WTC11 (cell line): ENCODE measurements around the gene ERMP1. TPM values are rescaled to one million over a fixed set of nuclear protein-coding genes. Genes with fewer than 3 reads are reported as not detected.

Experiments used
- ATAC-seq: fragments of 200-7000 bp; cut with Tn5 transposase; 2 replicates; pipeline ENCODE4 v1.10.0; 2021; ENCODE audit warnings: mild to moderate bottlenecking, moderate library complexity
- CTCF ChIA-PET: fragments of 300-600 bp; sonication (Branson Sonifier 250); formaldehyde crosslinking; loops from one replicate; lab custom pipeline; 2021; ENCODE audit warnings: antibody characterized with exemption; lab: Charles Lee
- POLR2A ChIA-PET: fragments of 350-600 bp; sonication (Branson Sonifier 250); formaldehyde crosslinking; loops from one replicate; lab custom pipeline; 2021; ENCODE audit warnings: antibody characterized with exemption; lab: Charles Lee
- DNase-seq: peaks from one replicate; pipeline ENCODE4 v3.0.0; 2021; ENCODE audit warnings: low spot score
- H3K27ac Mint-ChIP-seq: 2 replicates; pipeline ENCODE4 v1.8.0; 2021; ENCODE audit warnings: mixed read lengths
- H3K27me3 Mint-ChIP-seq: 2 replicates; pipeline ENCODE4 v1.8.0; 2021; ENCODE audit warnings: low read depth, mild to moderate bottlenecking, moderate library complexity, mixed read lengths
- H3K36me3 Mint-ChIP-seq: 2 replicates; pipeline ENCODE4 v1.8.0; 2021; ENCODE audit warnings: mixed read lengths
- H3K4me1 Mint-ChIP-seq: 2 replicates; pipeline ENCODE4 v1.8.0; 2022; ENCODE audit warnings: mixed read lengths
- H3K4me3 Mint-ChIP-seq: 2 replicates; pipeline ENCODE4 v1.8.0; 2021; ENCODE audit warnings: mild to moderate bottlenecking, moderate library complexity, mixed read lengths
- H3K9me3 Mint-ChIP-seq: 2 replicates; pipeline ENCODE4 v1.8.0; 2021; ENCODE audit warnings: mixed read lengths
- ARID4B ChIP-seq: sonication (generic); formaldehyde crosslinking; IDR thresholded peaks from 2 replicates; pipeline ENCODE4 v1.8.0; 2023; ENCODE audit warnings: missing genetic modification reagents, mild to moderate bottlenecking, borderline replicate concordance
- ATF2 ChIP-seq: sonication (generic); formaldehyde crosslinking; IDR thresholded peaks from 2 replicates; pipeline ENCODE4 v1.8.1; 2022; ENCODE audit warnings: low read depth, missing genetic modification reagents, borderline replicate concordance
- ATF3 ChIP-seq: sonication (generic); formaldehyde crosslinking; conservative IDR thresholded peaks from 2 replicates; pipeline ENCODE4 v1.8.1; 2022; ENCODE audit warnings: mild to moderate bottlenecking, missing genetic modification reagents
- CBFB ChIP-seq: sonication (generic); formaldehyde crosslinking; IDR thresholded peaks from 2 replicates; pipeline ENCODE4 v1.8.1; 2022; ENCODE audit warnings: mild to moderate bottlenecking, low read depth, missing genetic modification reagents
- CREM ChIP-seq: sonication (generic); formaldehyde crosslinking; IDR thresholded peaks from 2 replicates; pipeline ENCODE4 v1.8.1; 2022; ENCODE audit warnings: mild to moderate bottlenecking, missing genetic modification reagents, moderate library complexity
- FOXP1 ChIP-seq: sonication (generic); formaldehyde crosslinking; IDR thresholded peaks from 2 replicates; pipeline ENCODE4 v1.8.0; 2022; ENCODE audit warnings: missing genetic modification reagents, mild to moderate bottlenecking, moderate library complexity, borderline replicate concordance
- GTF2I ChIP-seq: fragments of 250-450 bp; sonication (Bioruptor Pico); conservative IDR thresholded peaks from 2 replicates; pipeline ENCODE4 v1.4.0; 2021; ENCODE audit warnings: mild to moderate bottlenecking
- IRF2 ChIP-seq: sonication (generic); formaldehyde crosslinking; IDR thresholded peaks from 2 replicates; pipeline ENCODE4 v1.8.0; 2022; ENCODE audit warnings: low read depth, missing genetic modification reagents, borderline replicate concordance
- KAT7 ChIP-seq: sonication (generic); formaldehyde crosslinking; IDR thresholded peaks from 2 replicates; pipeline ENCODE4 v1.8.1; 2023; ENCODE audit warnings: missing genetic modification reagents, mild to moderate bottlenecking, borderline replicate concordance
- MYBL2 ChIP-seq: sonication (generic); formaldehyde crosslinking; IDR thresholded peaks from 2 replicates; pipeline ENCODE4 v1.8.1; 2023; ENCODE audit warnings: mild to moderate bottlenecking, moderate library complexity, missing genetic modification reagents
- NFATC4 ChIP-seq: fragments of 250-450 bp; sonication (Bioruptor Pico); IDR thresholded peaks from 2 replicates; pipeline ENCODE4 v1.9.0; 2021; ENCODE audit warnings: mild to moderate bottlenecking
- NR1H2 ChIP-seq: sonication (generic); formaldehyde crosslinking; IDR thresholded peaks from 2 replicates; pipeline ENCODE4 v1.9.0; 2021; ENCODE audit warnings: mild to moderate bottlenecking, moderate library complexity, missing genetic modification reagents
- OVOL2 ChIP-seq: fragments of 250-450 bp; sonication (Bioruptor Pico); IDR thresholded peaks from 2 replicates; pipeline ENCODE4 v1.9.0; 2021; ENCODE audit warnings: mild to moderate bottlenecking, borderline replicate concordance
- RORB ChIP-seq: fragments of 250-450 bp; sonication (Bioruptor Pico); IDR thresholded peaks from 2 replicates; pipeline ENCODE4 v1.9.0; 2021; ENCODE audit warnings: mild to moderate bottlenecking
- TEAD1 ChIP-seq: sonication (generic); formaldehyde crosslinking; IDR thresholded peaks from 2 replicates; pipeline ENCODE4 v1.8.0; 2022; ENCODE audit warnings: mild to moderate bottlenecking, missing genetic modification reagents
- USF1 ChIP-seq: sonication (generic); formaldehyde crosslinking; IDR thresholded peaks from 2 replicates; pipeline ENCODE4 v1.8.0; 2022; ENCODE audit warnings: mild to moderate bottlenecking, missing genetic modification reagents
- ZBTB43 ChIP-seq: sonication (generic); formaldehyde crosslinking; IDR thresholded peaks from 2 replicates; pipeline ENCODE4 v1.8.1; 2023; ENCODE audit warnings: mild to moderate bottlenecking, missing genetic modification reagents
- ZNF232 ChIP-seq: sonication (generic); formaldehyde crosslinking; IDR thresholded peaks from 2 replicates; pipeline ENCODE4 v1.8.0; 2022; ENCODE audit warnings: mild to moderate bottlenecking, missing genetic modification reagents
- ZNF423 ChIP-seq: fragments of 250-450 bp; sonication (Bioruptor Pico); IDR thresholded peaks from 2 replicates; pipeline ENCODE4 v2.1.2; 2022; ENCODE audit warnings: mild to moderate bottlenecking, moderate library complexity
- ZNF425 ChIP-seq: fragments of 250-450 bp; sonication (Bioruptor Pico); conservative IDR thresholded peaks from 2 replicates; pipeline ENCODE4 v1.9.0; 2021; ENCODE audit warnings: mild to moderate bottlenecking
- total RNA-seq: library from RNA; stranded (reverse); gene quantifications from 3 replicates; pipeline ENCODE4 v1.2.3, GENCODE V29; 2021

Gene ERMP1
- total RNA-seq, 1 experiment from 2014 or later = 25.4 TPM

- POLR2A ChIA-PET = no interaction called here
- no peaks in the 10 kb centered on the region for H3K4me1 Mint-ChIP-seq
- ATAC-seq (no peak), DNase-seq (no peak)
- TF ChIP-seq CBFB (CRISPR knock-in tag) = no peak
- TF ChIP-seq ATF2 (CRISPR knock-in tag) = no peak
- no peak for TF ChIP-seq KAT7 (CRISPR knock-in tag)
- TF ChIP-seq FOXP1 = no peak
- no peak for TF ChIP-seq ARID4B (CRISPR knock-in tag)
- TF ChIP-seq ZNF423 = no peak
- TF ChIP-seq OVOL2 (CRISPR knock-in tag) = no peak
- TF ChIP-seq ZNF232 (CRISPR knock-in tag) = no peak
- no peak for TF ChIP-seq NFATC4
- no peak for TF ChIP-seq IRF2
- TF ChIP-seq ZNF425 (CRISPR knock-in tag) = no peak
- TF ChIP-seq TEAD1 (CRISPR knock-in tag) = no peak
- no peak for TF ChIP-seq USF1 (CRISPR knock-in tag)
- no peak for TF ChIP-seq NR1H2
- TF ChIP-seq MYBL2 (CRISPR knock-in tag) = no peak
- no peak for TF ChIP-seq GTF2I
- TF ChIP-seq ATF3 (CRISPR knock-in tag) = no peak
- no peak for TF ChIP-seq CREM (CRISPR knock-in tag)
- no peak for TF ChIP-seq RORB (CRISPR knock-in tag)
- no peak for TF ChIP-seq ZBTB43
- TF ChIP-seq, all 79 proteins: peak for 0
- H3K27ac Mint-ChIP-seq = no peak overlapping the region
- CTCF ChIA-PET = no interaction called here
- H3K9me3 Mint-ChIP-seq = no peaks in the 10 kb centered on the region
- no peak overlapping the region for H3K4me3 Mint-ChIP-seq
- no peaks in the 10 kb centered on the region for H3K27me3 Mint-ChIP-seq
- peaks cover 9% of the 10 kb centered on the region for H3K36me3 Mint-ChIP-seq
Observed at GRCh38 chr9:5736563-5737346, 96.2 kb downstream of the ERMP1 start.
